Mucosa of gallbladder (tissue), 1 donor: ENCODE measurements around the gene TAL1. TPM values are rescaled to one million over a fixed set of nuclear protein-coding genes. Genes with fewer than 3 reads are reported as not detected.
"Not testable (repeated sequence)": the region's sequence is repeated elsewhere in the genome, so short reads cannot be mapped to it uniquely, and the experiment has no call there.

Experiments used
- DNase-seq: peaks from one replicate; pipeline ENCODE4 v3.0.0-alpha.2; 2020; ENCODE audit warnings: low spot score
- total RNA-seq: library from RNA; stranded (reverse); gene quantifications from one replicate; pipeline ENCODE4 v1.2.1, GENCODE V29; 2021
- donor health status: DM: no; HTN: no; CAD: no.

The TAL1 gene
- total RNA-seq, result 6.0 TPM

DNA sequence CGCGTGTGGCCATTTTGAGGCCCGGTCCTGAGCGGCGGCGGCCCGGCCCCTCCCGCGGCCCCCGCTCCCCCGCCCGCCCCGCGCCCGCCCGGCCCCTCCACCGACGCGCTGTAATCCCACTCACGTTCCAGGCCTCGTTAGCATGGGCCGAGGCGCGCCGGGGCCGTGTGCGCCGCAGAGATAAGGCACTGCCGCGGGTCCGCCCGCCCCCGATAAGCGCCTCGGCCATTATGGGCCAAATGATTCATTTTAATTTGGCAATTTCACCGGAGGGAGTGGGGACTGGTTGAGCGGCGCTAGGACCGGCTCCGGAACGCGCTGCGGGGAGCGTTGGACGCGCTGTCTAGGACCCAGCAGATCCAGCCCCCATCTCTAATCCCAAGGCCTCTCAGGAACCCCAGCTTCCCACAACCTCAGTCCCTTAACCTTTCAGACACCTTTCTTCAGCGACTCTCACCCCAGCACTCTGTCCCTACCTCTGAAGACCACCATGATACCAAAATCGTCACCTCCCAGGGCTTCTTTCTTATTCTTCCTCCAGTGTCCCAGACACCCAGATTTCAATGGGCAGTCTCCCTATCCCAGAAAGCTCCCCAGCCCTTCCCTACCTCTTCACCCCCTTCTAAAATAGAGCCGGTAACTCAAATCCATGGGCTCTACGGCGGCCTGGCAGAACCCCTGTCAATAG, at the start of gene TAL1:
TSS of gene TAL1 (minus strand) at position 39 of the 688 bp plus-strand sequence. CDS start 6,337 bp downstream, outside the sequence.
- DNase-seq, result no peak

DNA sequence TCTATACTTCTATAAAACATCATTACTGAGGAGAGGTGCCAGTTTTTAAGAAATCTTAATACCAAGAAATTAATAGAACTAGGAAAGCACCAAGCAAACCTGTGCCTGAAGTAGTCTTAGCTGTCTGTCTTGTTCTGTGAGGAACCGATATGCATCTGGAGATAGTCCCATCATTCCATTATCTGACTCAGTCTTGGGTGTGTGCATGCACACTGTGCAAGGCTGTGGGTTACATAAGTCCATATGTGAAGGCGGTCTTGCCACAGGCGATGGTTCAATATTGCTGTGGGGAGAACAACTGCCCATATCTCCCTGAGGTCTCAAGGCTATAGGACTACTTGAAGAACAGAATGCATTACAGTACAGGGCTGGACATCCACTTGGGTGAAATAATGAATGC, 48.1 kb upstream of the TAL1 start:
- no peak for DNase-seq

DNA sequence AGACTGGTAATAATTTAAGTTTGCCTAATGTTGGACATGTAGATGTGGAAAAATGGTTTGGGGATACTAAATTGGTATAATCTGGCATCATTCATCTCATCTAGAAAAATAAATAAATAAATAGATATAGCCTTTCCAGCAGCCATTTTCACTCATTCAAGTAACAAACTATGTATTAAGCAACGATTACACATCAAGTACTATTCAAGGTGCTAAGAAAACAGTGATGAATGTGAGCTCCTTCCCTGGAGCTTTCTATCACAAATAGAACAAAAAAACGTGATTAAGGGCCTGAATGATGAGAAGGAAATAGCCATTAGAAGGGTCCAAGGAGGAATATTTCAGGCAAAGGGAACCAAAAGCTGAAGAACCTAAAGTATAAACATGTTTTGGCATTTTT, 44.8 kb upstream of the TAL1 start:
- no peak for DNase-seq

DNA sequence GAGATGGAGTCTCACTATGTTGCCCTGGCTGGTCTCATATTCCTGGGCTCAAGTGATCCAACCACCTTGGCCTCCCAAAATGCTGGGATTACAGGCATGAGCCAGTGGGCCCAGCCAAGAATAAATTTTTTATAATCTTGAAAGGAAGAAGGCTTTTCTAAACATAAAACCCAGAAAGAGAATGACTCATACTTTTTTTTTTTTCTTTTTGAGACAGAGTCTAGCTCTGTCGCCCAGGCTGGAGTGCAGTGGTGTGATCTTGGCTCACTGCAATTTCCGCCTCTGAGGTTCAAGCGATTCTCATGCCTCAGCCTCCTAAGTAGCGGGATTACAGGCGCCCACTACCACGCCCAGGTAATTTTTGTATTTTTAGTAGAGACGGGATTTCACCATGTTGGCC, 43.8 kb upstream of the TAL1 start:
- not testable (repeated sequence) for DNase-seq

DNA sequence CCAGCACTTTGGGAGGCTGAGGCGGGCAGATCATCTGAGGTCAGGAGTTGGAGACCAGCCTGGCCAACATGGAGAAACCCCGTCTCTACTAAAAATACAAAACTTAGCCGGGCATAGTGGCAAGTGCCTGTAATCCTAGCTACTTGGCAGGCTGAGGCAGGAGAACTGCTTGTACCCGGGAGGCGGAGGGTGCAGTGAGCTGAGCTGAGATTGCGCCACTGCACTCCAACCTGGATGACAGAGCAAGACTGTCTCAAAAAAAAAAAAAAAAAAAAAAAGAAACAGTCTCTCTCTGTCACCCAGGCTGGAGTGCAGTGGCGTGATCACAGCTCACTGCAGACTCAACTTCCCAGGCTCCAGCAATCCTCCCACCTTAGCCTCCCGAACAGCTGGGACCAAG, 33.5 kb upstream of the TAL1 start:
- DNase-seq, result not testable (repeated sequence)

DNA sequence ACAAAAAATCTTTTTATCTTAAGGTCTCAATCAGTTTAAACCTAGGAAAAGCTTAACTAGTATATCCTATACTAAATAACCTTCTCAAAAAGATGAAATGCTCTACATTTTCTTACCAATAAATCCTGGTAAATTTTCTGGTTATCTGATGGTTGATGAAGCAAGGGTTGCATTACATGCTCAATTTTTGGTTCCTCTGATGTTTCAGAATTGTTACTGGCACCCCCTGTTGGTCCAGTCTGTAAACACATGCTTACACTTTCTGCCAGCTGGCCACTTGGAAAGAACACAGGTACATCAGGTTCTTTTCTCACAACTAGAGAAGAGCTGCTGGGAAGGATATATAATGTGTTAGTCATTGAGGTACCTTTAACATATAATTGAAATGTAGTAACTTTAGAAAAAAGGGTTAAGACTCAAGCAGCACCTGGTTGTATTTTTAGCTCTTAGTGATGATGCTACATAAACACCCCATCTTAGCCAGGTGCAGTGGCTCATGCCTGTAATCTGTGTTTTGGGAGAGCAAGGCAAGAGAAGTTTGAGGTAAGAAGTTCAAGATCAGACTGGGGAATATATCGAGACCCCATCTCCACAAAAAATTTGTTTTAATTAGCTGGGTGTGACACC, 30.9 kb upstream of the TAL1 start:
- DNase-seq, result peak; percentile 49

DNA sequence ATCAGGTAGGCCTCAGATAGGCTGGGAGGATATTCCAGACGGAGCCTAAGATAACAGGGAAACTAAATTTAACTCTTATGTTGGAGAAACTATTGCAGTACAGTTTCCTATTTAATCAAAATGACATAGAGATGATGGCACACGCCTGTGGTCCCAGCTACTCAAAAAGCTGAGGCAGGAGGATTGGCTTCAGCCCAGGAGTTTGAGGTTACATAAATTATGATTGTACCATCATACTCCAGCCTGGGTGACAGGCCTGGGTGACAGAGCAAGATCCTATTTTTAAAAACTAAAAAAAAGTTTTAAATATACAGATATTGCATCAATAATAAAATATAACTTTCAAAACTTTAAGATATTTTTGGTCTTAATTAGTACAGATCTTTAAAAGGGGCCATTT, 25.2 kb upstream of the TAL1 start:
- no peak for DNase-seq

DNA sequence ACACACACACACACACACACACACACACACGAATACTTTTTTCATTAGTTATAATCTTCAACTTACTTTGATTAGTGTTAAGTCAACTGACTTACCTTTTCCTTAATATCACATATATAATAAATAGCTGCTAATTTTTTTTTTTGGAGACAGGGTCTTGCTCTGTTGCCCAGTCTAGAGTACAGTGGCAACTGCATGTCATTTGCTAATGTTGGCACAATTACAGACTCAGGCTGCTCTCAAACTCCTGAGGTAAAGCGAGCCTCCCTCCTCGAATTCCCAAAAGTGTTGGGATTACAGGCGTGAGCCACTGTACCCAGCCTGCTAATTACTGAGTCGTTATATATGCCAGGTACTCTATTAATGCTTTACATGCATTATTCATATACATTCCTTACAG, 20.8 kb upstream of the TAL1 start:
- DNase-seq, result no peak

DNA sequence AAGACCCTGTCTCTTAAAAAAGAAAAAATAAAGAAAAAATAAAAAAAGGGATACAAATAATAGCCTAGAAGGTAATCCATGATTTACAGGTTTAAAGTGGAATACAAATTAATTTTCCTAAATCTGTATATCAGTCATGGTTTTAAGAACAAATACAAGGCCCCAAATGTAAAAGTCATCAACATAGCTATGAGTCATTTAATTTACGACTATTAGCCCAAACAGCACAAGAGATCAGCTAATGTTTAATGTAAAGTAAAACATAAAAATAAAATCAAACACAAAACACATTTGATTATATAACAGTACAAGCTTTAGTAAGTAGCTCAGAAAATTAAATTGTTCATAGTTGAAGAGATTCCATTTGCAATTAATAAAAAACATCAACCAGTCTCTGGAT, 20.3 kb upstream of the TAL1 start:
- DNase-seq, result no peak

DNA sequence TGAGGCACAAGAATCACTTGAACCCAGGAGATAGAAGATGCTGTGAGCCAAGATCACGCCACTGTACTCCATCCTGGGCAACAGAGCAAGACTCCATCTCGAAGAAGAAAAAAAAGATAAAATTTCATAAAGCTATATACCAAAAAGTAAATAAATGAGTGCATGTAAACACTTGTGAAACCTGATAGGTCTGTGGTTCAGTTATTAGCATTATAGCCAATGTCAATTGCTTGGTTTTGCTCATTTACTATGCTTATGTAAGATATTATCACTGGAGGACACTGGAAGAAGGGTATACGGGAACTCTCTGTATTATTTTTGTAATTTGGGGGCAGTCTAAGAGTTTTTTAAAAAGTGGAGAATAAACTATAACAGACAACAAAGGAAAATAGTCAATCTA, 17.7 kb upstream of the TAL1 start:
- DNase-seq, result no peak

DNA sequence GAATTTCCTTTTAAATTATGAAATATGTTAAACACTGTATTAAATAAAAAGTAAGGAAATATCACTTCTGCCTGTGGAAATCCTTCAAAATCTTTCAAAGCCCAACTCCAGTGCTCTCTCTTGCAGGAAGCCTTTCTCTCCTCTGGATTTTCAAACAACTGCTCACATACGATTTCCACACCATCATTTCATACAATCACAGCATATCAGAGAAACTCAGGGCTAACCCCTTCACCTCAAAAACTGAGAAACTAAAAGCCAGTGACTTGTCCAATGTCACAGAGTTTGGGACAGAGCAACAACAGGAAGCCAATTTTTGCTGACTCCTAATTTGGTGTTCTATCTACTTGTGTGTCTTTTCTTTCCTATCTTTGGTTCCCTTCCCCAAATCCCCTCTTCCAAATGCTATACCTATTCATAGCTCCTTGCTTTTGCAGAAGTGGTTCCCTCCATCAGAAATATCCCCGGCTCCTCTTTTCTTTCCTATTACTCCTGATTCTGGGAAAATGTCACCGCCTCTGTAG, 12.4 kb upstream of the TAL1 start:
- no peak for DNase-seq

DNA sequence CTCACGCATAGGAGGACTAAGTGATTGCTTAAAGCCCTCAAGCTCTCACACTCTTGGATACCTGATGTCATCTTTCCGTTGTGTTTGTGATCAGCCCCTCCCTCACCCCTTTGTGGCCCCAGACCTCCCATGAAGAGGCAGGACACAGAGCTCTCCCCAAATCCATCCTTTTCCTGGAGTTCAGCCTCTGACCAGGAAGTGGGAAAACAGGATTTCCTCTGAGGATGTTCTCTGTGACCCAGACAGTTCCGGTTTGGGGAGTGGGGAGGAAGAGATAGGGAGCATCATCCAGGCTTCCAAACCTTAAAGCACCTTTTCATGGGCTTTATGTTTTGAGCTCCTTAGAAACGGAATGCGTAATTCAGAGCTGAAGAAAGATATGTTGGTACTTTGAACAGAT, 11.9 kb upstream of the TAL1 start:
- DNase-seq, result no peak

DNA sequence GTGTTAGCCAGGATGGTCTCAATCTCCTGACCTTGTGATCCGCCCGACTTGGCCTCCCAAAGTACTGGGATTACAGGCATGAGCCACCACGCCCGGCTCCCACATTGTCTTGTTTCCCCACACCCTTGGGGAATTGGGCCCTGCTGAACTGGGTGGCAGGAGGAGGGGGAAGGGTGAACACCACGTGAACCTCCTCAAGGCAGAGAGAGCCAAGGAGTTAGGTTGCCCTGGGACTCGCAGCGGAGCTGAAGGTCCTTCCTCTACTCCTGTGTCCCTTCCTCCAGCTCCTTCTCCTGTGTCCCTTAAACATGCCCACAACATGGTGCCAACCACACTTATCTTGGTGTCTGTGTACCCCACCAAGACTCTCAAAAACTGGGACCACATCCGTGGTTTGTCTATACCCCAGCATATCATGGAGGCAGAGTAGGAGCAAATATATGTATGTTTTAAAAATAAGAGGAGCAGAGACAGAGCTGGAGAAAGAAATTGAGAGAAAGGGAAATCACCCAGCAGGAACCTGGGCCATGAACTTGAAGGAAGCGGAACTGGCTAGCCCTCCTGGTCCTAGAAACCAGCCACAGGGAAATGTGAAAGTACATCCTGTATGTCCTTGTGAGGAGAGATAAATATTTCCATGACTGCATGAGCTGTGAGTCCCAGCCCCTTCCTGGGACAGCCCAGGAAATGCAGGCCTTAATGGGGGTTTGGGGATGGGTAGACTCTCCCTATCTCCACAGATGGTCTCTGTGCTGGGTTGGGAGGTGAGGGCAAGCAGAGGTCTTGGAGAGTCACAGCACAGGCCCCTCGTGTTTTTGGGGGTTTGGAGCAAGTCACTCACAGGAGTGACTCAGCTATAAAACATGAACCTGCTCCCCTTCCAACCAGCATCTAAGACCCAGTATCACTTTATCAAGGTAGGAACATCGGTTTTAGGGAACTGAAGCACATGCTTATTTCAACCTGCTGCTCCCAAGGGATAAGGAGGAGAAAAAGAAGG, 9.4 kb upstream of the TAL1 start:
- no peak for DNase-seq

DNA sequence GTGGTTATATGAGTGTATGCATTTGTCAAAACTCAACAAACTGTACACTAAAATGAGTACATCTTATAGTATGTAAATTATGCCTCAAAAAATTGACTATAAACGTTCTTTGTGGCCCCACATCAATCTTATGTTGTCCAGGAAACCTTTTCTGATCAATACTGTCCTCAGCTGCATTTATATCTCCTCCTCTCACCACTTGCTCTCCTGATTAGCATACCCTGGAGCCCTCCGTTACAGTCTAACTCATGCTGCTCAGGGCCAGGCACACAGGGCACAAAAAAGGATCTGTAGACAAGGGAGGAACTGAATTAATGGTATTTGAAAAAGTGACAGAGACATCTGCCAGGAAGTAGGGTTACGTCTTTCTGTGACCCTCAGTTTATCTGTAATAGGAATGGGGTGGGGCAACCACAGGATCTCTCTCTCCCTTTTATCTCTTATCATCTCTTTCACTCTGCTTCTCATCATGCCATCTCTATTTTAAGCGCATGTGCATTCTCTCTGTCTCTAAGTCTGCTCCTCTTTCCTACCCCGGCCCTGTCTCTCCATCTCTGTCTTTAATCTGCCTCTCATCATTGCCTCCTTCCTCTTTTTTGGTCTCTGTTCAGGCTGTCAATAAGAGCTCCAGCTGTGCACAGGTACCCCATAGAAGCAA, 7.0 kb upstream of the TAL1 start:
- DNase-seq, result no peak

DNA sequence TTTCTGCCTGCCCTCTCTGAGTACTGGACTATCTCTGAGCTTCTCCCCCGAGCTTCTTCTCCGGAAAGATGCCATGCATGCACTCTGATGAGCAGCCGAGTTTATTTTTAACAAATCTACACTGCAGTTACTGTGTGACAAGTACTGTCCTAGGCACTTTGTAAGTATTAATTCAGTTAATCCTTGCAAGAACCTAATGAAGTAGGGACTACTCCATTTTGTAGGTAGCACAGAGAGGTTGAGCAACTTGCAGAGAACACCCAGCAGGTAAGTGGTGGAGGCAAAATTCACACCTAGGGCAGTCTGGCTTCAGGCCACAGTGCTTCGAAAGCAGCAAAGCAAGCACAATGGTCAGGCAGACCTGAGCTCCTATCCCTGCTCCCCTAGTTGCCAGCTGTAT, 3.8 kb upstream of the TAL1 start:
- DNase-seq, result no peak

DNA sequence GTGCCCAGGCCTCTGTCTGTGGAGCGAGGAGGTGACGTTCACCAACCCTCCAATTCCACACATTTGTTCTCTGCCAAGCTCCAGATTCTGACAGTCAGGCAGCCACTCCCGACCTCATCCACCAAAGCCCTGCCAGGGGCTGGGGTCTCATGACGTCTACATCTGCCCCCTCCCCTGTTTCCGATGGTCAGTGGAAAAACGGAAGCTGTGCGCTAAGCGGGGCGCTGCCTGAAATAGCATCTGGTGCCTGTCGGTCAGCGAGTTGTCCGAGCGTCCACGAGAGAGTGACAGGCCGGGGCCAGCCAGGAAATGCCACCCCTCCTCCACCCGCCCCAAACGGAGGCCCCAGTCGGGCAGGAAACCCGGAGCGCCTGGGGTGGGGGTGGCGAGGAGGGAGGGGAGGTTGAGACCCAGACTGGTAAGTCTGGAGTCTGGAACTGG, 3.2 kb upstream of the TAL1 start:
- DNase-seq, result peak; percentile 53

DNA sequence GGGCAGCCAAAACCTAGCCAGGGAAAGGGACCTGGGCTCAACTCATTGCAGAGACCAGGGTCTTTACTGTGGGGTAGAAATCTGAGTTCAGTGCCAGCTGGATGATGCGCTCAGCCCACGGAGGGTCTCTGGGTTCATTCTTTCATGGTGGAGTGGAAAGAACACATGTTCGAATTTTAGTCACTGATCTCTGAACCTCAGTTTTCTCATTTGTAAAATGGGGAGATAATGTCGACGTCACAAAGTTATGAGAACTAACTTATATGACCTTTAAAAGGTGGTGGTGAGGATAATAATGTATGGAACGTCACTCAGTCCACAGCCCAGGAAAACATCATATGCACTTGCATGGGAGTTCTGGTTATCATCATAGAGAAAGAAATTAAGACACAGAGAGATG, 1.2 kb upstream of the TAL1 start:
- no peak for DNase-seq

DNA sequence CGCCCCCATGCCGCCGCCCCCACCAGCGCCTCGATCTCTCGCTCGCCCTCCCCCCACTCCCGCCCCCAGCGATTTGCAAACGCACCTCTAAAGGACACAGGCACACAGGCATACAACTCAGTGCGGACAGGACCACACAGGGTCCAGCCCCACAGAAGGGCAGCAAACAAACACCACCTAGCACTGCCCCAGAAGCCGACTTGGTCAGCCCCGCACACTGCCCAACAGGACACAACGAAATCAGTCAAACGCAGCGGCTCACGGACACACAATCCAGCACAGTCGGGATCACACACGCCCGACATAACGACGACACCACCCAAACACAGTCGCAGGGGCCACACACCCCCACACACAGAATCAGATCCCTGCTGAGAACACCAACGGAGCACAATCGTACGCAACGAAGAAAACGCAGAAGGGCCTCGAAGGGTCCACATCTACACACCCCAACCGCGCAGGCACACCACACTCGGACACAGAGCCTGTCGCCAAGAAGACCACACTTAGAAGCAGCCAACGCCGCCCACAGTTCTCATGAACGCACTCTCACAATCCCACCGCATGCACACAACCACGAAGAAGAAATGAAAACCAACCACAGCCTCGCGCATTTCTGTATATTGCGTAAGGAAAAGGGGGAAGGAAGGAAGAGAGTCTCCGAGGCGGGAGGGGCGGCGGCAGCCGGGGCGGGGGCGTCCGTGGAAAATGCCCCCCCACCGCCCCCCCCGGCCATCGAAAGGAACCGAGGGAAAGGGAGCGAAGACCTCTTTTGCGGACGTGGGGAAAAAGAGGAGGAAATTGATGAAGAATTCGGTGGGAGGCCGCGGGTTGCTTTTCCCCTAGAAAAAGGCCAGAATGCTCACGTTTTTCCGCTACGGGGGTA, 481 bp downstream of the TAL1 start:
- DNase-seq, result peak; percentile 27

DNA sequence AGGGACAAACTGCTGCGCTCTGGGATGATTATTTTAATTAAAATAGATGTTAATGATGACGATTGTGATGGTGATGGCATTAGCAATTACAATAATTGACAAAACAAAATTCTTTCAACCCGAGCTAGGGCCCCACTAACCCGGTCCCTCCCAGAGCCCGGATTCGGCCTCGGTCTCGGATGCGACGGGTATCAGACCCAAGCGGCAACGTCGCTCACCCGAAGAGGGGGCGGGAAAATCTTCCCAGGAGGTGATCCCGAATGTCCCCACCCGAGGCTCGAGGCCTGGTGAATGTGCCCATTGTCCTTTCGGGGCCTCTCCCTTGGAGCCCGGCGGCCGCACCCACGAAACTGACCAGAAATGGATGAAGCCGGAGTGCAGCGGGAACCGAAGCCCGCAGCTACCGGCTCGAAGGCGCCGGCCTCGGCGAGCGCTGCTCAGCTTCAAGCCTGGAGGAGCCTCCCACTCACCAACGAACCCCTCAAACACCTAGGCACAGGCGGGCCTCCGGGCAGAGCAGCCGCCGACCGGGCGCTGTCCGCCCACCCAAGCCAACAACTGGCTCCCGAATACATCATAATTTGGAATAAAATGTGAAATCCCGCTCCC, 1.2 kb downstream of the TAL1 start:
- DNase-seq, result no peak
